ENCODE measurements around the gene GLP2R. TPM values are rescaled to one million over a fixed set of nuclear protein-coding genes. Genes with fewer than 3 reads are reported as not detected.

GLP2R gene
- total RNA-seq, 1 donor: not detected

GRCh38 chr17:9802294-9802693 lies 23.4 kb upstream of the GLP2R start:
- no peak for DNase-seq (ENCODE audit: low read depth)
- TF ChIP-seq CTCF (IDR thresholded peaks at IDR 0.05; ENCODE audit: insufficient read depth, low read length): no peak
- no peak overlapping the region for H3K4me3 ChIP-seq (ENCODE audit: low read depth, low read length)

GRCh38 chr17:9802697-9803096 lies 23.0 kb upstream of the GLP2R start:
- no peak for TF ChIP-seq CTCF (IDR thresholded peaks at IDR 0.05; ENCODE audit: insufficient read depth, low read length)
- H3K4me3 ChIP-seq (ENCODE audit: low read depth, low read length): no peak overlapping the region
- DNase-seq (ENCODE audit: low read depth): no peak

- no peak overlapping the region for H3K4me3 ChIP-seq (ENCODE audit: low read depth, low read length)
- DNase-seq (ENCODE audit: low read depth): no peak
- no peak for TF ChIP-seq CTCF (IDR thresholded peaks at IDR 0.05; ENCODE audit: insufficient read depth, low read length)
Measured at GRCh38 chr17:9805769-9806168, 20.0 kb upstream of the GLP2R start.

GRCh38 chr17:9806699-9807098 lies 19.0 kb upstream of the GLP2R start:
- TF ChIP-seq CTCF (IDR thresholded peaks at IDR 0.05; ENCODE audit: insufficient read depth, low read length): no peak
- no peak overlapping the region for H3K4me3 ChIP-seq (ENCODE audit: low read depth, low read length)
- no peak for DNase-seq (ENCODE audit: low read depth)

GRCh38 chr17:9809409-9809808 lies 16.3 kb upstream of the GLP2R start:
- no peak for TF ChIP-seq CTCF (IDR thresholded peaks at IDR 0.05; ENCODE audit: insufficient read depth, low read length)

GRCh38 chr17:9810100-9810949 lies 15.4 kb upstream of the GLP2R start:
- no peak for DNase-seq (ENCODE audit: low read depth)
- TF ChIP-seq CTCF (IDR thresholded peaks at IDR 0.05; ENCODE audit: insufficient read depth, low read length): no peak
- no peak overlapping the region for H3K4me3 ChIP-seq (ENCODE audit: low read depth, low read length)

More at GRCh38 chr17:9809409-9809808, 16.3 kb upstream of the GLP2R start:
- no peak overlapping the region for H3K4me3 ChIP-seq (ENCODE audit: low read depth, low read length)
- no peak for DNase-seq (ENCODE audit: low read depth)
